Neural cell (in vitro differentiated cells): ENCODE measurements around the gene MME. TPM values are rescaled to one million over a fixed set of nuclear protein-coding genes. Genes with fewer than 3 reads are reported as not detected.

ENCODE experiments used
- H2AFZ ChIP-seq: fragments of 200-600, 300-800 bp; sonication (generic), shearing (Covaris generic); 2 replicates; pipeline ENCODE4 v1.6.0; 2014; ENCODE audit warnings: low read depth, mild to moderate bottlenecking, antibody characterized with exemption, low read length, moderate library complexity
- H3F3A ChIP-seq: fragments of 200-600 bp; shearing (Covaris generic); 2 replicates; pipeline ENCODE4 v1.6.1; 2016; ENCODE audit warnings: mild to moderate bottlenecking, moderate library complexity, mixed read lengths, antibody characterized with exemption, low read length; ENCODE audit not compliant: insufficient read depth, poor library complexity, severe bottlenecking
- H3K27ac ChIP-seq: fragments of 200-600, 300-800 bp; sonication (generic), shearing (Covaris generic); 2 replicates; pipeline ENCODE4 v1.5.1; 2014; ENCODE audit warnings: mild to moderate bottlenecking, low read length, moderate library complexity
- H3K27me3 ChIP-seq: fragments of 300-800, 200-600 bp; sonication (generic), shearing (Covaris generic); 2 replicates; pipeline ENCODE4 v1.6.0; 2014; ENCODE audit warnings: mild to moderate bottlenecking, low read depth, low read length, moderate library complexity; ENCODE audit not compliant: insufficient read depth
- H3K36me3 ChIP-seq: fragments of 300-800, 200-600 bp; sonication (generic), shearing (Covaris generic); 2 replicates; pipeline ENCODE4 v1.5.1; 2014; ENCODE audit warnings: mild to moderate bottlenecking, antibody characterized with exemption, low read length, moderate library complexity; ENCODE audit not compliant: insufficient read depth
- H3K4me2 ChIP-seq: fragments of 300-800, 200-600 bp; sonication (generic), shearing (Covaris generic); 2 replicates; pipeline ENCODE4 v1.6.0; 2014; ENCODE audit warnings: mild to moderate bottlenecking, low read length
- H3K4me3 ChIP-seq: fragments of 300-800, 200-600 bp; sonication (generic), shearing (Covaris generic); 2 replicates; pipeline ENCODE4 v1.5.1; 2014; ENCODE audit warnings: mild to moderate bottlenecking, low read length, moderate library complexity
- H3K79me2 ChIP-seq: fragments of 200-600 bp; shearing (Covaris generic); replicated peaks from 2 replicates; pipeline ENCODE4 v1.6.0; 2014; ENCODE audit warnings: mild to moderate bottlenecking, low read length, moderate library complexity; ENCODE audit not compliant: insufficient read depth
- H3K9ac ChIP-seq: fragments of 300-800, 200-600 bp; sonication (generic), shearing (Covaris generic); 2 replicates; pipeline ENCODE4 v1.6.1; 2016; ENCODE audit warnings: mild to moderate bottlenecking, low read length, mixed read lengths
- H3K9me2 ChIP-seq: fragments of 200-600 bp; shearing (Covaris generic); 2 replicates; pipeline ENCODE4 v1.6.1; 2016; ENCODE audit warnings: mild to moderate bottlenecking, low read length, mixed read lengths; ENCODE audit not compliant: insufficient read depth
- H3K9me3 ChIP-seq: fragments of 200-600, 300-800 bp; sonication (generic), shearing (Covaris generic); 2 replicates; pipeline ENCODE4 v1.6.1; 2016; ENCODE audit warnings: mild to moderate bottlenecking, mixed run types, low read length, moderate library complexity, mixed read lengths
- H4K20me1 ChIP-seq: fragments of 200-600 bp; shearing (Covaris generic); 2 replicates; pipeline ENCODE4 v1.6.1; 2016; ENCODE audit warnings: mild to moderate bottlenecking, mixed run types; ENCODE audit not compliant: insufficient read depth
- CTCF ChIP-seq: fragments of 450-650 bp; IDR thresholded peaks from 2 replicates; pipeline ENCODE4 v1.5.1; 2014; ENCODE audit warnings: antibody characterized with exemption, mild to moderate bottlenecking, moderate library complexity; ENCODE audit not compliant: poor library complexity, severe bottlenecking
- EP300 ChIP-seq: fragments of 450-650 bp; conservative IDR thresholded peaks from 2 replicates; pipeline ENCODE4 v1.6.1; 2014; ENCODE audit warnings: antibody characterized with exemption, mild to moderate bottlenecking, moderate library complexity; ENCODE audit not compliant: poor library complexity, severe bottlenecking
- EZH2 ChIP-seq: fragments of 200-600, 300-800 bp; shearing (Covaris generic), sonication (generic); IDR thresholded peaks from 2 replicates; pipeline ENCODE4 v1.6.1; 2014; ENCODE audit warnings: antibody characterized with exemption, low read length, borderline replicate concordance, mild to moderate bottlenecking; ENCODE audit not compliant: insufficient read depth, poor library complexity, severe bottlenecking
- MXI1 ChIP-seq: fragments of 450-650 bp; conservative IDR thresholded peaks from 2 replicates; pipeline ENCODE4 v1.6.1; 2014; ENCODE audit warnings: antibody characterized with exemption, mild to moderate bottlenecking; ENCODE audit not compliant: poor library complexity, severe bottlenecking
- POLR2AphosphoS5 ChIP-seq: IDR thresholded peaks from 2 replicates; pipeline ENCODE4 v1.6.1; 2012
- RAD21 ChIP-seq: fragments of 450-650 bp; conservative IDR thresholded peaks from 2 replicates; pipeline ENCODE4 v1.6.1; 2014; ENCODE audit warnings: antibody characterized with exemption, mild to moderate bottlenecking, moderate library complexity
- REST ChIP-seq: IDR thresholded peaks from 2 replicates; pipeline ENCODE4 v1.6.1; 2012; ENCODE audit warnings: borderline replicate concordance
- SMC3 ChIP-seq: fragments of 450-650 bp; conservative IDR thresholded peaks from 2 replicates; pipeline ENCODE4 v1.6.1; 2014; ENCODE audit warnings: antibody characterized with exemption, mild to moderate bottlenecking, moderate library complexity; ENCODE audit not compliant: poor library complexity
- TAF1 ChIP-seq: IDR thresholded peaks from 2 replicates; pipeline ENCODE4 v1.6.1; 2012; ENCODE audit warnings: low read depth
- polyA minus RNA-seq: library from RNA; depleted of rRNA, polyadenylated mRNA; stranded (reverse); fragments of >200 nt; gene quantifications from 2 replicates; pipeline ENCODE4 v1.2.3, GENCODE V29; 2014
- polyA plus RNA-seq: library from polyadenylated mRNA; depleted of rRNA; stranded (reverse); fragments of >200 nt; gene quantifications from 2 replicates; pipeline ENCODE4 v1.2.3, GENCODE V29; 2014

Gene MME
- 0.50 and 0.54 TPM in 2 replicates for polyA plus RNA-seq
- 0.73 and 1.6 TPM in 2 replicates for polyA minus RNA-seq

DNA sequence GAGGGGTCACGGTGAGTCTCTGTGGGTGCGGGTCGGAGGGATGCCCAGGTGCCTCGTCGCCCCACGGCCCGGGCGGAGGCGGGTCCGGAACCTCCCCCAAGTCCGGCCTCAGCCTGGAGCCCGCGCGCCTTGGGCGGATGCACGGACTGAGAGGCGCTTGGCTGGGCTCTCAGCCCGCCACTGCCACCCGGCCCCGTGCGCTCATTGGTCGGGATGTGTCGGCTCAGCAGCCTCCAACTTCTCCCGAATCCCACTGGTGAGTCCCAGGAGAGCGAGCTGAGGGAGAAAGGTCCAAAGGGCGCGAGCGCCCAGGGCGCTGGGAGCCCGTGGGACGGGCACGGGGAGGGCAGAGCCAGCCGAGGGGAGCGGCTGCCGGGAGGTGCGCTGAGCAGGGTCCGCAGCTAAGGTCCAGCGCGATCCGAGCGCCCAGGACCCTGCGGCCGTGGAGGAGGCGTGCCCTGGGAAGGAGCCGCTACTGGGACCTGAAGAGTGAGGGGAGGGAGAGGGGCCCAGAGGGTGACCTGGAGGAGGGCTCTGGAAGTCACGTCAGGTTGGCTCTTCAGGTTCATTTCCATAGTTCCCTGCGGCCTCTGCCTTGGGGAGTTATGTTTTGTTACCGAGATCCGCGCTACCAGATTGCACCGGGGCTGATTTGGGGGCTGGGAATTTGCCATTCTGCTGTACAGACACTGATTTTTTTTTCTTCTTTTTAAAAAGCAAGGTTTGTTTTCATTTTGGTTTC lies at the start of gene MME:
TSS of gene MME (plus strand) at position 574 of the 742 bp plus-strand sequence. CDS start 3,849 bp downstream, outside the sequence.
- Histone ChIP-seq H3K79me2 (no peaks in the 10 kb centered on the region), H3F3A (no peaks in the 10 kb centered on the region), H3K36me3 (no peaks in the 10 kb centered on the region), H4K20me1 (no peaks in the 10 kb centered on the region), H3K9me3 (no peaks in the 10 kb centered on the region), H2AFZ (no peak within 1 kb of the TSS), H3K4me3 (peak within 1 kb of the TSS; percentile 86), H3K27ac (no peak within 1 kb of the TSS), H3K9ac (peak within 1 kb of the TSS; percentile 39), H3K4me2 (peak within 1 kb of the TSS; percentile 56), H3K9me2 (no peaks in the 10 kb centered on the region), H3K27me3 (peaks cover 54% of the 10 kb centered on the region)
- TF ChIP-seq POLR2AphosphoS5 = no peak
- TF ChIP-seq CTCF = no peak
- peak; percentile 39 for TF ChIP-seq EZH2

DNA sequence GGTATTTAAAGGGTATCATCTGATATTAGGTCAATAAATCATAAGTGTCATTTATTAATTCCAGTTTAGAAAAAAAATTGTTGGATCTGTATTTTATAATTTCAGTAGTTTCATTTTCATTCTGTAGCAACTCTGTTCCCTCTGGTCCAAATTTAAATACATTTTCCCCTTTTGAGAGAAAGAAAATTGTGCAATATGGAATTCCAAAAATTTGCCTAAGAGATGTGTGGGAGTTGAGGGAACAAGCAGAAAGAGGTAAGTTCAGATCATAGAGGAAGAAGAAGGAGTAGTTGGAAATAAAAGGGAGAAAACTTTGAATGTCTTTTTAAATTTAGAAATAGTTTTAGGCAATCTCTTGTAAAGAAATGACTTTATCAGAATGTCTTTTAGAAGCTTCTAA lies 48.9 kb upstream of the MME start:
- TF ChIP-seq EZH2 = no peak
- no peak for TF ChIP-seq RAD21
- TF ChIP-seq SMC3 = no peak
- no peak for TF ChIP-seq POLR2AphosphoS5
- no peak for TF ChIP-seq EP300
- TF ChIP-seq MXI1 = no peak
- TF ChIP-seq REST = no peak
- no peak for TF ChIP-seq CTCF
- no peak for TF ChIP-seq TAF1
- Histone ChIP-seq H2AFZ (no peak overlapping the region), H4K20me1 (no peaks in the 10 kb centered on the region), H3K4me3 (no peak overlapping the region), H3K9me3 (peaks cover 4% of the 10 kb centered on the region), H3K27me3 (no peaks in the 10 kb centered on the region), H3K4me2 (no peak overlapping the region), H3K36me3 (no peaks in the 10 kb centered on the region), H3K9me2 (no peaks in the 10 kb centered on the region), H3F3A (no peaks in the 10 kb centered on the region), H3K27ac (no peak overlapping the region), H3K79me2 (no peaks in the 10 kb centered on the region), H3K9ac (no peak overlapping the region)
